ENCODE data around the gene SNRNP25.

DNA sequence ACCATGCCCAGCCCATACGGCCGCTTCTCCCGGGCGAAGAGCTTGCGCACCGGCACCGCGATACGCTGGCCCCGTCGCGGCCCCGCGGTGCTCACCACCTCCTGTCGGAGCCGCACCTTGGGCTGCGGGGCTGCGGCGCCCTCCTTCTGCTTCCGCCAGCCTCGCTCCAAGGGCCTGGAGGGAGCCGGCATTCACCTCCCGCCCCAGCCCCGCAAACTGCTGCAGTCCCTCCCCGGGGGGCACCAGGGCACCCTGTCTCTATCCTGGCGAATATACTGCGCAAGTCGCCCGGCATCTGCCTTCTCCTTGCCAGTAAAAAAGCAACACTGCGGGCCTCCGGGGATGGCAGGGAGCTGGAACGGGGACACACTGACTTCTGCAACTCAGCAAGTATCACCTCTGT, 8.3 kb downstream of the SNRNP25 start:
- TF ChIP-seq, protein P1, sequence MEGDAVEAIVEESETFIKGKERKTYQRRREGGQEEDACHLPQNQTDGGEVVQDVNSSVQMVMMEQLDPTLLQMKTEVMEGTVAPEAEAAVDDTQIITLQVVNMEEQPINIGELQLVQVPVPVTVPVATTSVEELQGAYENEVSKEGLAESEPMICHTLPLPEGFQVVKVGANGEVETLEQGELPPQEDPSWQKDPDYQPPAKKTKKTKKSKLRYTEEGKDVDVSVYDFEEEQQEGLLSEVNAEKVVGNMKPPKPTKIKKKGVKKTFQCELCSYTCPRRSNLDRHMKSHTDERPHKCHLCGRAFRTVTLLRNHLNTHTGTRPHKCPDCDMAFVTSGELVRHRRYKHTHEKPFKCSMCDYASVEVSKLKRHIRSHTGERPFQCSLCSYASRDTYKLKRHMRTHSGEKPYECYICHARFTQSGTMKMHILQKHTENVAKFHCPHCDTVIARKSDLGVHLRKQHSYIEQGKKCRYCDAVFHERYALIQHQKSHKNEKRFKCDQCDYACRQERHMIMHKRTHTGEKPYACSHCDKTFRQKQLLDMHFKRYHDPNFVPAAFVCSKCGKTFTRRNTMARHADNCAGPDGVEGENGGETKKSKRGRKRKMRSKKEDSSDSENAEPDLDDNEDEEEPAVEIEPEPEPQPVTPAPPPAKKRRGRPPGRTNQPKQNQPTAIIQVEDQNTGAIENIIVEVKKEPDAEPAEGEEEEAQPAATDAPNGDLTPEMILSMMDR (IDR thresholded peaks at IDR 0.05), result no peak
- no peak for TF ChIP-seq POLR2A (IDR thresholded peaks at IDR 0.05)
